A673 (cell line): ENCODE data around the gene C13orf42.

Experiments
- EZH2 ChIP-seq: fragments of 200-600 bp; sonication (generic); IDR thresholded peaks from 2 replicates; pipeline ENCODE4 v1.6.1; 2017; ENCODE audit warnings: borderline replicate concordance, low read depth, mild to moderate bottlenecking, mixed read lengths, antibody characterized with exemption, low read length; ENCODE audit not compliant: poor library complexity, severe bottlenecking
- TF ChIP-seq, protein P1 (sequence below): fragments of 300-800, 200-600 bp; sonication (generic); conservative IDR thresholded peaks from 2 replicates; pipeline ENCODE4 v1.5.1; 2017; ENCODE audit warnings: low read depth, mild to moderate bottlenecking, antibody characterized with exemption, low read length, moderate library complexity, mixed read lengths

DNA sequence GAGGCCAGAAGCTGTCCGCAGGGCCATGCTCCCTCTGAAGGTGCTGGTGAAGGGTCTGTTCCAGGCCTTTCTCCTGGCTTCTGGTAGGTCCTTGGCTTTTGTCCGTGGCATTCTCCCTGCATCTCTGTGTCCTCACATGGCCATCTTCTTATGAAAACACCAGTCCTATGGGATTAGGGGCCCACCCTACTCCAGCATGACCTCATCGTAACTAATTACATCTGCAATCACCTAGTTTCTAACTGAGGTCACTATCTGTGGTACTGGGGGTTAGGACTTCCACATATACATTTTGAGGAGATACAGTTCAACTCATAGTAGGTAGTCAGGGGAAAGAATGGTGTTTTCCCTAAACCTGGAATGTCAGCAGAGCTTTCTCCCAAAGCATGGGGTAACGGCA, 3.1 kb downstream of the C13orf42 start:
- TF ChIP-seq, protein P1, sequence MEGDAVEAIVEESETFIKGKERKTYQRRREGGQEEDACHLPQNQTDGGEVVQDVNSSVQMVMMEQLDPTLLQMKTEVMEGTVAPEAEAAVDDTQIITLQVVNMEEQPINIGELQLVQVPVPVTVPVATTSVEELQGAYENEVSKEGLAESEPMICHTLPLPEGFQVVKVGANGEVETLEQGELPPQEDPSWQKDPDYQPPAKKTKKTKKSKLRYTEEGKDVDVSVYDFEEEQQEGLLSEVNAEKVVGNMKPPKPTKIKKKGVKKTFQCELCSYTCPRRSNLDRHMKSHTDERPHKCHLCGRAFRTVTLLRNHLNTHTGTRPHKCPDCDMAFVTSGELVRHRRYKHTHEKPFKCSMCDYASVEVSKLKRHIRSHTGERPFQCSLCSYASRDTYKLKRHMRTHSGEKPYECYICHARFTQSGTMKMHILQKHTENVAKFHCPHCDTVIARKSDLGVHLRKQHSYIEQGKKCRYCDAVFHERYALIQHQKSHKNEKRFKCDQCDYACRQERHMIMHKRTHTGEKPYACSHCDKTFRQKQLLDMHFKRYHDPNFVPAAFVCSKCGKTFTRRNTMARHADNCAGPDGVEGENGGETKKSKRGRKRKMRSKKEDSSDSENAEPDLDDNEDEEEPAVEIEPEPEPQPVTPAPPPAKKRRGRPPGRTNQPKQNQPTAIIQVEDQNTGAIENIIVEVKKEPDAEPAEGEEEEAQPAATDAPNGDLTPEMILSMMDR = no peak
- TF ChIP-seq EZH2 = no peak
